Psoas muscle (tissue), 8 donors: ENCODE results near the gene RNF14. TPM values are rescaled to one million over a fixed set of nuclear protein-coding genes. Genes with fewer than 3 reads are reported as not detected.
A peak's percentile ranks its signal among the peaks of the same experiment; 100 is the strongest.

ENCODE experiments used
- ATAC-seq, 4 donors: fragments of 200-7000 bp; cut with Tn5 transposase; one replicate each; pipeline ENCODE4 v1.9.1; 2020; ENCODE audit warnings: moderate library complexity in 3 of 4, mild to moderate bottlenecking in 2 of 4
- DNase-seq, 2 donors: peaks; one replicate each; pipeline ENCODE4 v3.0.0-alpha.2; 2020
- H3K27ac ChIP-seq: fragments of 200-600 bp; one replicate; pipeline ENCODE4 v1.8.0; 2022
- H3K27me3 ChIP-seq, 3 donors: fragments of 200-600 bp in 1 of 3; one replicate each; pipeline versions ENCODE4 v1.6.1 to v1.8.0; 2013 to 2022; ENCODE audit warnings: low read length in 2 of 3, mild to moderate bottlenecking in 2 of 3, moderate library complexity in 1 of 3; ENCODE audit not compliant: insufficient read depth in 3 of 3
- H3K36me3 ChIP-seq, 2 donors: fragments of 200-600 bp in 1 of 2; one replicate each; pipeline versions ENCODE4 v1.6.1 to v1.8.0; 2013 to 2022; ENCODE audit warnings: low read depth in 1 of 2, mild to moderate bottlenecking in 1 of 2, moderate library complexity in 1 of 2; ENCODE audit not compliant: insufficient read depth in 1 of 2
- H3K4me1 ChIP-seq: fragments of 200-600 bp; one replicate; pipeline ENCODE4 v1.8.0; 2022
- H3K4me3 ChIP-seq: fragments of 200-600 bp; one replicate; pipeline ENCODE4 v1.8.0; 2022; ENCODE audit warnings: mild to moderate bottlenecking
- H3K9me3 ChIP-seq: fragments of 200-600 bp; one replicate; pipeline ENCODE4 v1.8.0; 2022
- CTCF ChIP-seq: fragments of 200-600 bp; IDR thresholded peaks from one replicate; pipeline ENCODE4 v1.8.0; 2022; ENCODE audit warnings: antibody characterized with exemption
- WGBS, 3 donors: extraction: QIAGEN DNeasy Blood & Tissue Kit; methylation state at CpG; one replicate each; pipeline versions ENCODE4 v1.1.6 to v1.1.7; 2013; 5-methylcytosine and 5-hydroxymethylcytosine counted together
- intact Hi-C, 2 donors: fragments of 100-400 bp; cut with DNase I; formaldehyde crosslinking; loops; one replicate each; pipeline versions ENCODE4 v1.11.0 to v1.14.2; 2022
- polyA plus RNA-seq, 3 donors: library from polyadenylated mRNA; stranded (reverse); fragments of 200-250 nt; gene quantifications; one replicate each; pipeline ENCODE4 v1.2.3, GENCODE V29; 2013
- total RNA-seq, 4 donors: library from RNA; stranded (reverse); fragmentation: NEBNext Ultra II Directional in 2 of 4; extraction: Animal tissue kit (Norgen Biotek cat#: 25700) in 2 of 4; gene quantifications; one replicate each; pipeline versions ENCODE4 v1.2.1 to v1.2.4, GENCODE V29; 2021 to 2023
- donor health status: healthy with polysubstance abuse.
- donor health status: DM: no; HTN: no; CAD: no; lungs with moderate emphysema.
- donor health status: Bipolar disorder and iron deficiency.
- donor health status: healthy.
- donor health status: DM: yes; HTN: yes; CAD: no.
- donor health status: DM: no; HTN: no; CAD: no.
- donor health status: DM: no; HTN: no; CAD: no.
- donor health status: DM: yes; HTN: yes; CAD: no.

The RNF14 gene
- total and polyA plus RNA-seq, 7 donors, result 44.1 to 137 (median 77.9) TPM

- peaks cover 5% of the 10 kb centered on the region for H3K4me1 ChIP-seq
- peak; percentile 65 to 89 (median 76) for ATAC-seq
- WGBS, 3 donors, result 2 to 18% (median 6%) methylated on average over 2 of the region's 2 CpGs
- intact Hi-C loops, result loop anchor here (1.0 to 5.0 kb wide), 2 partner anchors 150 to 152 kb away; no protein-coding TSS in a partner anchor
- H3K36me3 ChIP-seq, result peaks cover 14 to 86% of the 10 kb centered on the region in 2 donors
- H3K4me3 ChIP-seq, result no peak overlapping the region
- TF ChIP-seq CTCF, result peak; percentile 84
- DNase-seq, result peak; percentile 58 to 74
- H3K27ac ChIP-seq, result no peak overlapping the region
- H3K9me3 ChIP-seq, result no peaks in the 10 kb centered on the region
- no peaks in the 10 kb centered on the region for H3K27me3 ChIP-seq
Measured at GRCh38 chr5:141992349-141992963, 23.6 kb downstream of the RNF14 start.

GRCh38 chr5:141994511-141995136 is 25.7 kb downstream of the RNF14 start:
- WGBS, 3 donors, result 58 to 63% (median 62%) methylated on average over 4 of the region's 4 CpGs

GRCh38 chr5:141995656-141996055 is 26.8 kb downstream of the RNF14 start:
- H3K4me1 ChIP-seq, result peaks cover 5% of the 10 kb centered on the region
- no peaks in the 10 kb centered on the region for H3K27me3 ChIP-seq
- no peak overlapping the region for H3K4me3 ChIP-seq
- H3K9me3 ChIP-seq, result no peaks in the 10 kb centered on the region
- no peak for TF ChIP-seq CTCF
- whole genome bisulfite sequencing, 3 donors, result 95 to 98% (median 96%) methylated on average over 3 of the region's 3 CpGs
- H3K27ac ChIP-seq, result no peak overlapping the region
- ATAC-seq (no peak), DNase-seq (no peak)
- peaks cover 17 to 84% of the 10 kb centered on the region in 2 donors for H3K36me3 ChIP-seq
- intact Hi-C loops, result no loop called here

More at GRCh38 chr5:141994511-141995136, 25.7 kb downstream of the RNF14 start:
- DNase-seq, result no peak
- no peaks in the 10 kb centered on the region for H3K9me3 ChIP-seq
- peaks cover 5% of the 10 kb centered on the region for H3K4me1 ChIP-seq
- no peak overlapping the region for H3K27ac ChIP-seq
- intact Hi-C loops, result loop anchor here in 1 of 2 donors (5.0 kb wide), 1 partner anchor 148 kb away; no protein-coding TSS in a partner anchor
- TF ChIP-seq CTCF, result no peak
- H3K27me3 ChIP-seq, result no peaks in the 10 kb centered on the region
- no peak for ATAC-seq
- H3K36me3 ChIP-seq, result peaks cover 17 to 84% of the 10 kb centered on the region in 2 donors
- no peak overlapping the region for H3K4me3 ChIP-seq

GRCh38 chr5:141997358-141997960 is 28.6 kb downstream of the RNF14 start:
- intact Hi-C loops, result no loop called here
- TF ChIP-seq CTCF, result no peak
- H3K4me1 ChIP-seq, result peaks cover 4% of the 10 kb centered on the region

More at GRCh38 chr5:141997358-141997960, 28.6 kb downstream of the RNF14 start:
- DNase-seq (no peak), ATAC-seq (no peak)
- Histone ChIP-seq H3K9me3 (no peaks in the 10 kb centered on the region), H3K36me3 (peaks cover 17 to 92% of the 10 kb centered on the region in 2 donors), H3K4me3 (no peak overlapping the region), H3K27ac (no peak overlapping the region), H3K27me3 (no peaks in the 10 kb centered on the region)
- WGBS, 3 donors, result 55 to 63% (median 59%) methylated on average over 6 of the region's 6 CpGs
